ENCODE results near the gene IRF4.

The IRF4 gene

DNA sequence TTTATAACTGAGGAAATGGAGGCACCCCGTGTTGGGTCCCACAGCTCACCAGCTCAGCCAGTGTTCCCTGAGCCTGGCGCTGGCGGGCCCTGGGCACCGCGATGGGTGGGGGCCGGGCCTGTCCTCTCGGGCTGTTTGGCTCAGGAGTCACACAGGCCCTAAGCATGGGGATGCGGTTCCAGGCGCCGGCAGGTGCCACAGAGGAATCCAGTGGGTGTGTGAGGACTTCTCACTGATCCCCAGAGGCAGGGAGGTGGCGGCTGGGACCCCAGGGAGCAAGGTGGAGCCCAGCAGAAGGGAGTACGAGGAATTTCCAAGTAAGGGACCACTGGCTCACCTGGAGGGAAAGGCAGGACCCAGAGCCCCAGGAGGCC, 57.5 kb downstream of the IRF4 start:
- TF ChIP-seq YY1 (IDR thresholded peaks at IDR 0.05; ENCODE audit: low read depth) (no peak), USF1 (IDR thresholded peaks at IDR 0.05) (no peak), TEAD4 (IDR thresholded peaks at IDR 0.05) (no peak), EP300 (IDR thresholded peaks at IDR 0.05; ENCODE audit: borderline replicate concordance) (no peak)

- TF ChIP-seq EP300 (IDR thresholded peaks at IDR 0.05; ENCODE audit: borderline replicate concordance) (no peak), TEAD4 (IDR thresholded peaks at IDR 0.05) (no peak), TCF12 (IDR thresholded peaks at IDR 0.05; ENCODE audit: low read depth) (no peak), YY1 (IDR thresholded peaks at IDR 0.05; ENCODE audit: low read depth) (no peak), ZBTB7A (IDR thresholded peaks at IDR 0.05; ENCODE audit: low read depth) (no peak), CEBPB (IDR thresholded peaks at IDR 0.05) (no peak)
Measured at GRCh38 chr6:449486-450419, 58.2 kb downstream of the IRF4 start.

GRCh38 chr6:451336-451735, 59.8 kb downstream of the IRF4 start:
- TF ChIP-seq CEBPB (IDR thresholded peaks at IDR 0.05) (no peak), YY1 (IDR thresholded peaks at IDR 0.05; ENCODE audit: low read depth) (no peak), NFIC (IDR thresholded peaks at IDR 0.05) (no peak), TCF12 (IDR thresholded peaks at IDR 0.05; ENCODE audit: low read depth) (no peak), EP300 (IDR thresholded peaks at IDR 0.05; ENCODE audit: borderline replicate concordance) (no peak), RAD21 (IDR thresholded peaks at IDR 0.05; ENCODE audit: low read depth) (no peak), TAF1 (IDR thresholded peaks at IDR 0.05; ENCODE audit: low read depth) (no peak), EGR1 (IDR thresholded peaks at IDR 0.05) (no peak), ZBTB7A (IDR thresholded peaks at IDR 0.05; ENCODE audit: low read depth) (no peak), FOXM1 (IDR thresholded peaks at IDR 0.05; ENCODE audit: borderline replicate concordance, low read depth) (no peak), TEAD4 (IDR thresholded peaks at IDR 0.05) (no peak), CREB1 (IDR thresholded peaks at IDR 0.05; ENCODE audit: low read depth) (no peak), USF1 (IDR thresholded peaks at IDR 0.05) (no peak)
- TF ChIP-seq, protein P1, sequence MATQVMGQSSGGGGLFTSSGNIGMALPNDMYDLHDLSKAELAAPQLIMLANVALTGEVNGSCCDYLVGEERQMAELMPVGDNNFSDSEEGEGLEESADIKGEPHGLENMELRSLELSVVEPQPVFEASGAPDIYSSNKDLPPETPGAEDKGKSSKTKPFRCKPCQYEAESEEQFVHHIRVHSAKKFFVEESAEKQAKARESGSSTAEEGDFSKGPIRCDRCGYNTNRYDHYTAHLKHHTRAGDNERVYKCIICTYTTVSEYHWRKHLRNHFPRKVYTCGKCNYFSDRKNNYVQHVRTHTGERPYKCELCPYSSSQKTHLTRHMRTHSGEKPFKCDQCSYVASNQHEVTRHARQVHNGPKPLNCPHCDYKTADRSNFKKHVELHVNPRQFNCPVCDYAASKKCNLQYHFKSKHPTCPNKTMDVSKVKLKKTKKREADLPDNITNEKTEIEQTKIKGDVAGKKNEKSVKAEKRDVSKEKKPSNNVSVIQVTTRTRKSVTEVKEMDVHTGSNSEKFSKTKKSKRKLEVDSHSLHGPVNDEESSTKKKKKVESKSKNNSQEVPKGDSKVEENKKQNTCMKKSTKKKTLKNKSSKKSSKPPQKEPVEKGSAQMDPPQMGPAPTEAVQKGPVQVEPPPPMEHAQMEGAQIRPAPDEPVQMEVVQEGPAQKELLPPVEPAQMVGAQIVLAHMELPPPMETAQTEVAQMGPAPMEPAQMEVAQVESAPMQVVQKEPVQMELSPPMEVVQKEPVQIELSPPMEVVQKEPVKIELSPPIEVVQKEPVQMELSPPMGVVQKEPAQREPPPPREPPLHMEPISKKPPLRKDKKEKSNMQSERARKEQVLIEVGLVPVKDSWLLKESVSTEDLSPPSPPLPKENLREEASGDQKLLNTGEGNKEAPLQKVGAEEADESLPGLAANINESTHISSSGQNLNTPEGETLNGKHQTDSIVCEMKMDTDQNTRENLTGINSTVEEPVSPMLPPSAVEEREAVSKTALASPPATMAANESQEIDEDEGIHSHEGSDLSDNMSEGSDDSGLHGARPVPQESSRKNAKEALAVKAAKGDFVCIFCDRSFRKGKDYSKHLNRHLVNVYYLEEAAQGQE (IDR thresholded peaks at IDR 0.05; ENCODE audit: low read depth), result no peak

- TF ChIP-seq USF1 (IDR thresholded peaks at IDR 0.05) (no peak), TAF1 (IDR thresholded peaks at IDR 0.05; ENCODE audit: low read depth) (no peak), CREB1 (IDR thresholded peaks at IDR 0.05; ENCODE audit: low read depth) (no peak), EP300 (IDR thresholded peaks at IDR 0.05; ENCODE audit: borderline replicate concordance) (no peak), TCF12 (IDR thresholded peaks at IDR 0.05; ENCODE audit: low read depth) (no peak), YY1 (IDR thresholded peaks at IDR 0.05; ENCODE audit: low read depth) (no peak), NFIC (IDR thresholded peaks at IDR 0.05) (no peak), CEBPB (IDR thresholded peaks at IDR 0.05) (no peak), RAD21 (IDR thresholded peaks at IDR 0.05; ENCODE audit: low read depth) (no peak), ZBTB7A (IDR thresholded peaks at IDR 0.05; ENCODE audit: low read depth) (no peak), TEAD4 (IDR thresholded peaks at IDR 0.05) (no peak), EGR1 (IDR thresholded peaks at IDR 0.05) (no peak), MAX (IDR thresholded peaks at IDR 0.05) (no peak), FOXM1 (IDR thresholded peaks at IDR 0.05; ENCODE audit: borderline replicate concordance, low read depth) (no peak)
Measured at GRCh38 chr6:451847-452246, 60.3 kb downstream of the IRF4 start.

DNA sequence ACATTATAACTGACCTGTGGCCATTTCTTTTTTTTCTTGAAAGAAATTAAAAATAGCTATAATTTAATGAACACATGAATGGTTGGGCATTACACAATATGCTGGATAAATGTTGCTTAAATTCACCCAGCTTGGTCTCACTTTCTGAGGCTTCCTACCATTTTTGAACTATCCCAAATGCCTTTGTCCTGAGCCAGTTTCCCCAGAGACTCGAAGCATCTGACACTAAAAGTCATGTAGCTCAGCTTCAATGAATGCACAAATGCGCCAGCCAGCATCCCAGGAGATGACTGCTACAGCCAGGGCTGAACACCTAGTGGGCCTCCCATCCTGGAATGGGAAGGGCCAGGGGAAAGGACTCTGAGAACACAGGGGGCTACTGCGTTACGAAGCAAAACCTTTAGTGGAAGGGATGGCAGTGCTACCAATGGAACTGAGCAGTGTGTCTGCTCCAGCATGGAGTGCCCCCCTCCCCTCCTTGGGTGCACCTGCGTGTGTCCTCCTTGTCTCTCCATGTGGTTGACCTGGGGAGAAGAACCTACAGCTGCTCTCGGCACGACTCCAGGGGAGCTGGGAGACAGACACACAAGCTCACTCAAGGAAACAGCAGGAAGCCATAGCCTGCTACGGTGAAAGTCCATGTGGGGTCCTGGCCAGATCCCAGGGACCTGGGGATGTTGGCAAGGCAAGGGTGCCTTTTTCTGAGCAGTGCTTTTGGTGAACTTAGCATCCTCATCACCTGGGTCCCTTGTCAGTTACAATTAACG, 60.9 kb downstream of the IRF4 start:
- TF ChIP-seq TEAD4 (IDR thresholded peaks at IDR 0.05), result no peak
- TF ChIP-seq NFIC (IDR thresholded peaks at IDR 0.05), result no peak
- TF ChIP-seq FOXM1 (IDR thresholded peaks at IDR 0.05; ENCODE audit: borderline replicate concordance, low read depth), result no peak
- no peak for TF ChIP-seq YY1 (IDR thresholded peaks at IDR 0.05; ENCODE audit: low read depth)
- TF ChIP-seq CEBPB (IDR thresholded peaks at IDR 0.05), result no peak
- no peak for TF ChIP-seq EGR1 (IDR thresholded peaks at IDR 0.05)
- TF ChIP-seq EP300 (IDR thresholded peaks at IDR 0.05; ENCODE audit: borderline replicate concordance), result no peak
- TF ChIP-seq, protein P1 (IDR thresholded peaks at IDR 0.05; ENCODE audit: low read depth), result no peak
- TF ChIP-seq TCF12 (IDR thresholded peaks at IDR 0.05; ENCODE audit: low read depth), result no peak
- TF ChIP-seq ZBTB7A (IDR thresholded peaks at IDR 0.05; ENCODE audit: low read depth), result no peak
- no peak for TF ChIP-seq RAD21 (IDR thresholded peaks at IDR 0.05; ENCODE audit: low read depth)
- no peak for TF ChIP-seq MAX (IDR thresholded peaks at IDR 0.05)
- no peak for TF ChIP-seq USF1 (IDR thresholded peaks at IDR 0.05)
- no peak for TF ChIP-seq CREB1 (IDR thresholded peaks at IDR 0.05; ENCODE audit: low read depth)
- TF ChIP-seq TAF1 (IDR thresholded peaks at IDR 0.05; ENCODE audit: low read depth), result no peak
